Suppressor macrophage treated with lipopolysaccharide for 1 hour (primary cell): ENCODE results near the gene USP2.
A peak's percentile ranks its signal among the peaks of the same experiment; 100 is the strongest.

ENCODE experiments used
- DNase-seq, 3 donors: peaks; one replicate each; pipeline ENCODE4 v3.0.0-alpha.2; 2020 to 2022

Gene USP2

GRCh38 chr11:119381181-119381988 is at the start of gene USP2:
Gene USP2, minus strand, starts transcription at chr11:119381690. Its CDS starts 8,210 bp downstream, at chr11:119373480.
- peak; percentile 98 to 99 (median 99) for DNase-seq

GRCh38 chr11:119427279-119427678 is 45.8 kb upstream of the USP2 start:
- no peak for DNase-seq

- DNase-seq = no peak
Observed at GRCh38 chr11:119426142-119426541, 44.7 kb upstream of the USP2 start.

- DNase-seq = no peak
Observed at GRCh38 chr11:119424775-119425174, 43.3 kb upstream of the USP2 start.

- no peak for DNase-seq
Observed at GRCh38 chr11:119424276-119424675, 42.8 kb upstream of the USP2 start.

GRCh38 chr11:119423509-119424254 is 42.2 kb upstream of the USP2 start:
- no peak for DNase-seq

- no peak for DNase-seq
Observed at GRCh38 chr11:119422809-119423508, 41.5 kb upstream of the USP2 start, which contains the start of gene THY1. Gene THY1, minus strand, starts transcription at chr11:119423172. Its CDS starts 2,267 bp downstream, at chr11:119420905.

- no peak for DNase-seq
Observed at GRCh38 chr11:119421941-119422808, 40.7 kb upstream of the USP2 start.

GRCh38 chr11:119421351-119421750 is 39.9 kb upstream of the USP2 start:
- no peak for DNase-seq

GRCh38 chr11:119420631-119421030 is 39.1 kb upstream of the USP2 start:
- no peak for DNase-seq

GRCh38 chr11:119419834-119420492 is 38.5 kb upstream of the USP2 start:
- peak in 1 of 3 donors; percentile 14 for DNase-seq

- DNase-seq = no peak
Observed at GRCh38 chr11:119419246-119419645, 37.8 kb upstream of the USP2 start.

GRCh38 chr11:119418759-119419158 is 37.3 kb upstream of the USP2 start:
- DNase-seq = peak in 1 of 3 donors; percentile 15

- DNase-seq = peak in 1 of 3 donors; percentile 15
Observed at GRCh38 chr11:119417726-119418540, 36.4 kb upstream of the USP2 start.

- no peak for DNase-seq
Observed at GRCh38 chr11:119416606-119417580, 35.4 kb upstream of the USP2 start.

- DNase-seq = no peak
Observed at GRCh38 chr11:119415966-119416365, 34.5 kb upstream of the USP2 start.

GRCh38 chr11:119415517-119415916 is 34.0 kb upstream of the USP2 start:
- no peak for DNase-seq

- no peak for DNase-seq
Observed at GRCh38 chr11:119414734-119415133, 33.2 kb upstream of the USP2 start.

GRCh38 chr11:119414321-119414720 is 32.8 kb upstream of the USP2 start:
- DNase-seq = no peak

- no peak for DNase-seq
Observed at GRCh38 chr11:119412072-119412471, 30.6 kb upstream of the USP2 start.
